Mesothelial cell of epicardium (in vitro differentiated cells): Measurements from ENCODE around the gene VPS52. TPM values are rescaled to one million over a fixed set of nuclear protein-coding genes. Genes with fewer than 3 reads are reported as not detected.
"Not testable (repeated sequence)": the region's sequence is repeated elsewhere in the genome, so short reads cannot be mapped to it uniquely, and the experiment has no call there.

Experiments used
- DNase-seq, 2 experiments: peaks; one replicate each; pipeline ENCODE4 v3.0.0; 2021; ENCODE audit warnings: low spot score in 2 of 2; ENCODE audit not compliant: unreplicated experiment in 2 of 2
- H3K27ac Mint-ChIP-seq: 2 replicates; pipeline ENCODE4 v1.8.0; 2021; ENCODE audit warnings: mixed read lengths
- H3K27me3 Mint-ChIP-seq: 2 replicates; pipeline ENCODE4 v1.8.0; 2021; ENCODE audit warnings: low read depth, mixed read lengths
- H3K36me3 Mint-ChIP-seq: 2 replicates; pipeline ENCODE4 v1.8.0; 2021; ENCODE audit warnings: mixed read lengths
- H3K4me1 Mint-ChIP-seq: 2 replicates; pipeline ENCODE4 v1.8.0; 2021; ENCODE audit warnings: mixed read lengths
- H3K4me3 Mint-ChIP-seq: 2 replicates; pipeline ENCODE4 v1.8.0; 2021; ENCODE audit warnings: mild to moderate bottlenecking, moderate library complexity, mixed read lengths
- H3K9me3 Mint-ChIP-seq: 2 replicates; pipeline ENCODE4 v1.8.0; 2021; ENCODE audit warnings: mixed read lengths
- total RNA-seq: library from RNA; stranded (reverse); gene quantifications from 3 replicates; pipeline ENCODE4 v1.2.1, GENCODE V29; 2021
- TF ChIP-seq, protein P1 (sequence below): fragments of 200-600 bp; sonication (generic); IDR thresholded peaks from one replicate; pipeline ENCODE4 v1.5.0; 2021; ENCODE audit warnings: antibody characterized with exemption; ENCODE audit not compliant: unreplicated experiment

VPS52 gene
- total RNA-seq, 1 donor from 2014 or later, result 69.8 TPM

DNA sequence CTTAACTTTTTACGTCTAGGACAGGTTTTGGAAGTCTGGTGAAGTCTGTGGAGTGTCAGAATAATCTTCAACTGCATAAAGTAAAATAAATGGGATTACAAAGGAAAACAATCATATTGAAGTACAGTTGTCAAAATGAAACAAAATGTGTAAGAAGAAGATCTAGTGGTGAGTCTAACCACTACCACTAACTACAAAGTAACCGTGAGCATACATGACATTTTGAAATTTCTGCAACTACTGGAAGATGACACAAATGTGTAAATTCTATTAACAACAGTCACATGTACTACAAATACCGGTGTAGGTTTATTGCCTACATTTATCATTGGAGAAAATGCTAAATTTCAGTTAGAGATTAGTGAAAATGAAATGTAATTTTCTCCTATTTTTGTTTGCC, 29.7 kb downstream of the VPS52 start:
- H3K36me3 Mint-ChIP-seq, result no peaks in the 10 kb centered on the region
- no peaks in the 10 kb centered on the region for H3K4me1 Mint-ChIP-seq
- no peaks in the 10 kb centered on the region for H3K9me3 Mint-ChIP-seq
- TF ChIP-seq, protein P1, sequence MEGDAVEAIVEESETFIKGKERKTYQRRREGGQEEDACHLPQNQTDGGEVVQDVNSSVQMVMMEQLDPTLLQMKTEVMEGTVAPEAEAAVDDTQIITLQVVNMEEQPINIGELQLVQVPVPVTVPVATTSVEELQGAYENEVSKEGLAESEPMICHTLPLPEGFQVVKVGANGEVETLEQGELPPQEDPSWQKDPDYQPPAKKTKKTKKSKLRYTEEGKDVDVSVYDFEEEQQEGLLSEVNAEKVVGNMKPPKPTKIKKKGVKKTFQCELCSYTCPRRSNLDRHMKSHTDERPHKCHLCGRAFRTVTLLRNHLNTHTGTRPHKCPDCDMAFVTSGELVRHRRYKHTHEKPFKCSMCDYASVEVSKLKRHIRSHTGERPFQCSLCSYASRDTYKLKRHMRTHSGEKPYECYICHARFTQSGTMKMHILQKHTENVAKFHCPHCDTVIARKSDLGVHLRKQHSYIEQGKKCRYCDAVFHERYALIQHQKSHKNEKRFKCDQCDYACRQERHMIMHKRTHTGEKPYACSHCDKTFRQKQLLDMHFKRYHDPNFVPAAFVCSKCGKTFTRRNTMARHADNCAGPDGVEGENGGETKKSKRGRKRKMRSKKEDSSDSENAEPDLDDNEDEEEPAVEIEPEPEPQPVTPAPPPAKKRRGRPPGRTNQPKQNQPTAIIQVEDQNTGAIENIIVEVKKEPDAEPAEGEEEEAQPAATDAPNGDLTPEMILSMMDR, result no peak
- DNase-seq, result no peak
- peaks cover 48% of the 10 kb centered on the region for H3K27me3 Mint-ChIP-seq
- H3K27ac Mint-ChIP-seq, result no peak overlapping the region
- no peak overlapping the region for H3K4me3 Mint-ChIP-seq

DNA sequence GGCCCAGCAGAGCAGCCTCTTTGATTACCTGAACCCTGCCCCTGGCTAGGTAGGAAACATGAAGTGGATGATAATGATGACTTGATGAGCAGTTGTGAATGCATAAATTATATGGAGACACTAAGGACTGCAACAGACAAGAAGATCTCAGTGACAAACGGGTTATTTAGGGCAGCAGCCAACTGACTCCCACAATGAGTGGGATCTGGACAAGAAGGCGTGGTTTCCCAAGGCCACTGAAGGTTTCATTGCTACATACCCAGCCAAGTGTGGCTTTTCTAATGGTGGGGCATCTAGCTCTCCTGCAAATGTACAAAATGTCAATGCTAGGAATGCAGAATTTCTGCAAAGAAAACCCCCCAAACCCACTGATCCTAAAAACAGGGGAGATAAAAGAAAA, 33.9 kb downstream of the VPS52 start:
- DNase-seq, result no peak
- Mint-ChIP-seq H3K36me3 (no peaks in the 10 kb centered on the region), H3K27me3 (peaks cover 26% of the 10 kb centered on the region), H3K4me1 (peaks cover 12% of the 10 kb centered on the region), H3K4me3 (no peak overlapping the region), H3K9me3 (no peaks in the 10 kb centered on the region), H3K27ac (no peak overlapping the region)
- TF ChIP-seq, protein P1, result no peak

DNA sequence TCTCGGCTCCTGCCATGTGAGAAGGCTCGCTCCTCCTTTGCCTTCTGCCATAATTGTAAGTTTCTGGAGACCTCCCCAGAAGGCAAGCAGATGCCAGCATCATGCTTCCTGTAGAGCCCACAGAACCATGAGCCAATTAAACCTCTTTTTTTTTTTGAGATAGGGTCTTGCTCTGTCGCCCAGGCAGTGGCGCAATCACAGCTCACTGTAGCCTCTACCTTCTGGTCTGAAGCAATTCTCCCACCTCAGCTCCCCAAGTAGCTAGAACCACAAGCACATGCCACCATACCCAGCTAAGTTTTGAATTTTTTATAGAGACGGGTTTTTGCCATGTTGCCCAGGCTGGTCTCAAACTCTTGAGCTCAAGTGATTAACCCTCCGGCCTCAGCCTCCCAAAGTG, 34.8 kb downstream of the VPS52 start:
- Mint-ChIP-seq H3K36me3 (no peaks in the 10 kb centered on the region), H3K27me3 (peaks cover 18% of the 10 kb centered on the region), H3K9me3 (no peaks in the 10 kb centered on the region)

DNA sequence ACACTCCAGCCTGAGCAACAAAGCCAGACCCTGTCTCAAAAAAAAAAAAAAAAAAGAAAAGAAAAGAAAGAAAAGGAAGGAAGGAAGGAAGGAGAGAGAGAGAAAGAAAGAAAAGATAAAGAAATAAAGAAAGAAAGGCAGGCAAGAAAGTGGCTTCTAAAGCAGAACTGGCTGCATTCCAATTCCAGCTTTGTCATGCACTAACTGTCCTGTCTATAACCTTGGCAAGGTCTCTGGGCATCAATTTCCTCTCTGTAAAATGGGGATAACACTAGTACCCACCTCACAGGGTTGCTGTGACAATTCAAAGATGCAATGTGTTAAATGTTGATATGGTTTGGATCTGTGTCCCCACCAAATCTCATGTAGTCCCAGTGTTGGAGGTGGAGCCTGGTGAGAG, 35.3 kb downstream of the VPS52 start:
- Mint-ChIP-seq H3K9me3 (no peaks in the 10 kb centered on the region), H3K36me3 (no peaks in the 10 kb centered on the region), H3K27ac (no peak overlapping the region), H3K4me1 (peaks cover 12% of the 10 kb centered on the region), H3K4me3 (no peak overlapping the region), H3K27me3 (peaks cover 19% of the 10 kb centered on the region)
- TF ChIP-seq, protein P1, result no peak
- no peak for DNase-seq

More for the DNA sequence above, 34.8 kb downstream of the VPS52 start:
- DNase-seq, result no peak
- no peak overlapping the region for H3K27ac Mint-ChIP-seq
- TF ChIP-seq, protein P1, result no peak
- no peak overlapping the region for H3K4me3 Mint-ChIP-seq
- H3K4me1 Mint-ChIP-seq, result peaks cover 12% of the 10 kb centered on the region

DNA sequence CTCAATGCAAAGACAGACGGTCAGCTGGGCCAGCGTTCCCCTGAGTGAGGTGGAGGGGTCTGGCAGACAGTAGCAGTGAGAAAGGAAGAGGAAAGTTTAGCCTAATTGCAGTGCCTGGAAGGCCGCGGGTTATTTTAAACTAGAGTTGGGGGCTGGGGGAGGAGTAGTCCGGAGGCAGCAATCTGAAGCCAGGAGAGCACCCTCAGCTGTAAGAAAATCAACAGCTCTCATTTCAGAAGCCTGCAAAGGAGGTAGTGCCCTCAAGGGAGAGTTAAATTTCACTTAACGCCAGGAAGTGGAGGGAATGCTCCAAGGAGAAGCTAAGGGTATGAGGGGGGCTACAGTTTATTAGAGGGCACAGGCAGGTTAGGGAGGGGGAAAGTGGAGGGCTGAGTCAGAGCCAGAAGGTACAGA, 36.4 kb downstream of the VPS52 start:
- Mint-ChIP-seq H3K9me3 (no peaks in the 10 kb centered on the region), H3K27me3 (peaks cover 14% of the 10 kb centered on the region), H3K27ac (peak overlapping the region; percentile 60), H3K4me3 (no peak overlapping the region), H3K36me3 (no peaks in the 10 kb centered on the region), H3K4me1 (peaks cover 12% of the 10 kb centered on the region)
- no peak for DNase-seq
- TF ChIP-seq, protein P1, result no peak

DNA sequence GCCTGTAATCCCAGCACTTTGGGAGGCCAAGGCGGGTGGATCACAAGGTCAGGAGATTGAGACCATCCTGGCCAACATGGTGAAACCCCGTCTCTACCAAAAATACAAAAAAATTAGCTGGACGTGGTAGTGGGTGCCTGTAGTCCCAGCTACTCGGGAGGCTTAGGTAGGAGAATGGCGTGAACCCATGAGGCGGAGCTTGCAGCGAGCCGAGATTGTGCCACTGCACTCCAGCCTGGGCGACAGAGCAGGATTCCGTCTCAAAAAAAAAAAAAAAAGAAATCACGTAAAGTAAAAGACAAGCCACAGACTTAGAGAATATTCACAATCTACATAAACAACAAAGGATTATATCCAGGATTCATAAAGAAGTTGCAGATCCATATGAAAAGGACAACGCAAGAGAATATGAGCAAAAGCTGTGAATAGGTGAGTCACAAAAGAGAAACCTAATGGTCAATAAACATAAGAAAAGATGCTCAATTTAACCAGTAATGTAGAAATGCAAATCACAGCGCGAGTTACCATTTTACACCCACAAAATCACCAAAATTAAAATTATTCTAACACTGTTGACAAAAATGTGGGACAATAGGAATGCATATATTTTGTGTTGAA, 45.1 kb downstream of the VPS52 start:
- not testable (repeated sequence) for H3K36me3 Mint-ChIP-seq, H3K9me3 Mint-ChIP-seq, H3K27ac Mint-ChIP-seq, H3K4me1 Mint-ChIP-seq, H3K4me3 Mint-ChIP-seq, DNase-seq
- peaks cover 62% of the 10 kb centered on the region for H3K27me3 Mint-ChIP-seq
